ENCODE measurements around the gene SCN9A.
"Not testable (repeated sequence)": the region's sequence is repeated elsewhere in the genome, so short reads cannot be mapped to it uniquely, and the experiment has no call there.

SCN9A gene

DNA sequence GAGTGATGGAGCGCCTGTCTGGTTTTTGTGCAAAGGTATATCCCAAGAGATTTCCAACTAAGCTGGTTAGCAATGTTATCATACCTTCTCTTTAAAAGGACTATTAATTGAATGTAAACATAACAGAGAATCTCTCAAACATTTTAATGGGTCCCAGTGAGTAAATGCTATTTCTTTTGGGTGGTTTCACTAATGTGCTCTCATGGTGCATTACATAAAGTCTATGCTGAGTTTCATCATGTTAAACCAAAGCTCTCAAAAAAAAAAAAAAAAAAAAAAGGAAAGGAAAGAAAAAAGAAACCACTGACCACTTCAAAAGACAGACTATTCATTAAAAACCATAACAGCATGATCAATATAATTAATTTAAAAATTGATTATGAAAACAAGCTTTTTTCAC is 128.8 kb downstream of the SCN9A start:
- DNase-seq (ENCODE audit: low read depth, low spot score): no peak

- DNase-seq (ENCODE audit: low read depth, low spot score): no peak
Observed at GRCh38 chr2:166242309-166242708, 133.4 kb downstream of the SCN9A start.

DNA sequence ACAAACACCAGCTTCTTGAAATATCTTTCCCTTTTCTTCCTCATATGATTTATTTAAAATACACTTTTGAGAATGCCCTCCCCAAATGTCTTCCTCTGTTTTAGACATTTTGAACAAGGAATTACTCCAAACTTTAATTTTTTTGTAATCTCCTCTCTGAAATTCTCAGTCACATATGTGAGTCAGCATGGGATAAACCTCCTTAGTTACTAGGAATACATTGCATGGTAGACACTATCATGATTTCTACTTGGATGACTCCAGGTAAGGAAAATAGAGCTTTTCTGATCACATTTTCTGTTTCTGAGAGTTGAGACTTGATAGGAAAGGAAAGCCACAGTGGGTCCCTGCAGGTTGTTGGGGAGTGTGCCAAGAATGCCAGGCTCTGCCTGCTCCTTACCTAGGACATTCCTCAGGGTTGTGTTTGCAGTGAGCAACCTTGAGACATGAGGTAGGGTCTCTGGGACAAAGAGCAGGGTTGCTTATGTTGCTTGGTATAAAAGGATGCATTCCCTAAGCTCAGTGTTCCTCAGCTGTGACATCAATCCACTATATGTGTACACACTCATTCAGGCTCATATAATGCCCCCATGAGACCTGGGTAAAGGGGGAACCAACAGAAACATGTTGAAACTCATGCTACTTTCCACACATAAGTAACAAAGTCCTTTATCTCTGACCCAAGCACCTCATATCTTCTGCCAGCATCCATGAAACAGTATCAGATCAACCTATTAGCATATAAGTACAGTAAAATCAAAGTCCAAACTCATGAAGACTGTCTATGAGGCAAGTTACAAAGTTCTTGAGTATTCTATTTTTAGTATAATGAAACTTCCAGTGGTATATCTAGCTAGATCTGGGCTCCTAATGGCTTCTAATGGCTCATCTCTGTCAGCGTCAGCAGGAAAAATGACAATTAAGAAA is 135.1 kb downstream of the SCN9A start:
- DNase-seq (ENCODE audit: low read depth, low spot score): no peak

- peak; percentile 43 for DNase-seq (ENCODE audit: low read depth, low spot score)
Observed at GRCh38 chr2:166239548-166239947, 136.2 kb downstream of the SCN9A start.

DNA sequence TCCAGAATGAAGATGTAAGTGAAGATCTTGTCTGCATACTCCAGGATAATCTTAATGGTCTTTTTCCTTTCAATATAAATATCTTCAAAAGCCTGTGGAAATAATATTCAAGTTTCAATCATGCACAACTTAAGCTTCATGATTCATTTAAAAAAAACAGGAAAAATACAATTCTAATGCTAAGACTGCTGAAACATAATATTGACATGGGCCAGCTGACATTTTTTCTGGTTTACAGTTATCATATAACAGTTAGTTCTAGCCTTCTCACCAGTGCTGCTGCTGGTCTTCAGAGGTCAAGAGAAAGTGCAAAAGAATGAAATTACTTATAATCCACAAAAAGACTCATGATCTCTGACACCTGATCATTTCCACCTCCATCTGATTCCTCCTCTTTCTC is 137.6 kb downstream of the SCN9A start:
- DNase-seq (ENCODE audit: low read depth, low spot score): peak; percentile 41

- no peak for DNase-seq (ENCODE audit: low read depth, low spot score)
Observed at GRCh38 chr2:166234112-166234846, 141.5 kb downstream of the SCN9A start.

- DNase-seq (ENCODE audit: low read depth, low spot score): no peak
Observed at GRCh38 chr2:166233244-166233643, 142.5 kb downstream of the SCN9A start.

GRCh38 chr2:166230724-166231070 is 145.0 kb downstream of the SCN9A start:
- no peak for DNase-seq (ENCODE audit: low read depth, low spot score)

- DNase-seq (ENCODE audit: low read depth, low spot score): peak; percentile 41
Observed at GRCh38 chr2:166230024-166230723, 145.6 kb downstream of the SCN9A start.

GRCh38 chr2:166229678-166230023 is 146.1 kb downstream of the SCN9A start:
- no peak for DNase-seq (ENCODE audit: low read depth, low spot score)

DNA sequence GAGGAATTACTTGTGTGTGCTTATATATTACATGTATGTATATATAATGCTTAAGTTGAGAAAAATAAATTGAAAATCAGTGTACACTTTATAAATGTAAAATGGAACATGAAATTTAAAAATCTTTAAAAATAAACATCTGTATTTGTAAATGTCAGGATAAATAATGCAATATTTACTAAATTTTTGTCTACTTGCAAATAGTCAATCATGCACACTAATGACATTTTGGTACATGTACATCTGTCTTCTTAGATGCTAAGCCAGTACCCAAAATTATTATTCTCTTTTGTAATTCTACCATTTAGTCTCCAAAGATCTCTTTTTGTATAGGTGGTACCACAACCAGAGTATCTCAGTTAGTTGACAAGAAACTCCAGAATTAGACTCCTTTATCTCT is 151.5 kb downstream of the SCN9A start:
- no peak for DNase-seq (ENCODE audit: low read depth, low spot score)

DNA sequence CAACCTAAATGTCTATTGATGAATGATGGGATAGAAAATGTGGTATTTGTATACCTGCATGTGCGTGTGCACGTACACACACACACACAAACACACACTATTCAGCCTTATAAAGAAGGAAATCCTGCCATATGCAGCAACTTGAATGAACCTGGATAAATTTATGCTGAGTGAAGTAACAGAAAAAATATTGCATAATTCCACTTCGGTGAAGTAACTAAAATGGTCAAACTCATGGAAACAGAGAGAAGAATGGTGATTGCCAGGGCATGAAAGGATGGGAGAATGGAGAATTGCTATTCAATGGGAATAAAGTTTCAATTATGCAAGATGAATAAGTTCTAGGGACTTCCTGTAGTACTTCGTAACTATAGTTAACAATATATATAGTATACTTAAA is 152.4 kb downstream of the SCN9A start:
- no peak for DNase-seq (ENCODE audit: low read depth, low spot score)

- no peak for DNase-seq (ENCODE audit: low read depth, low spot score)
Observed at GRCh38 chr2:166211079-166211478, 164.7 kb downstream of the SCN9A start.

DNA sequence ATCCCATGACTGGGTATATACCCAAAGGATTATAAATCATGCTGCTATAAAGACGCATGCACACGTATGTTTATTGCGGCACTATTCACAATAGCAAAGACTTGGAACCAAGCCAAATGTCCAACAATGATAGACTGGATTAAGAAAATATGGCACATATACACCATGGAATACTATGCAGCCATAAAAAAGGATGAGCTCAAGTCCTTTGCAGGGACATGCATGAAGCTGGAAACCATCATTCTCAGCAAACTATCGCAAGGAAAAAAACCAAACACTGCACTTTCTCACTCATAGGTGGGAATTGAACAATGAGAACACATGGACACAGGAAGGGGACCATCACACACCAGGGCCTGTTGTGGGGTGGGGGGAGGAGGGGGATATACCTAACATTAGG is 165.8 kb downstream of the SCN9A start:
- DNase-seq (ENCODE audit: low read depth, low spot score): not testable (repeated sequence)

- not testable (repeated sequence) for DNase-seq (ENCODE audit: low read depth, low spot score)
Observed at GRCh38 chr2:166209367-166209766, 166.4 kb downstream of the SCN9A start.

DNA sequence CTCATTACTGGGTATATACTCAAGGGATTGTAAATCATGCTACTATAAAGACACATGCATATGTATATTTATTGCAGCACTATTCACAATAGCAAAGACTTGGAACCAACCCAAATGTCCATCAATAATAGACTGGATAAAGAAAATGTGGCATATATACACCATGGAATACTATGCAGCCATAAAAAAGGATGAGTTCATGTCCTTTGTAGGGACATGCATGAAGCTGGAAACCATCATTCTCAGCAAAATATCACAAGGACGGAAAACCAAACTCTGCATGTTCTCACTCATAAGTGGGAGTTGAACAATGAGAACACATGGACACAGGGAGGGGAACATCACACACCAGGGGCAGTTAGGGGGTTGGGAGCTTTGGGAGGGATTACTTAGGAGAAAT is 169.6 kb downstream of the SCN9A start:
- not testable (repeated sequence) for DNase-seq (ENCODE audit: low read depth, low spot score)

DNA sequence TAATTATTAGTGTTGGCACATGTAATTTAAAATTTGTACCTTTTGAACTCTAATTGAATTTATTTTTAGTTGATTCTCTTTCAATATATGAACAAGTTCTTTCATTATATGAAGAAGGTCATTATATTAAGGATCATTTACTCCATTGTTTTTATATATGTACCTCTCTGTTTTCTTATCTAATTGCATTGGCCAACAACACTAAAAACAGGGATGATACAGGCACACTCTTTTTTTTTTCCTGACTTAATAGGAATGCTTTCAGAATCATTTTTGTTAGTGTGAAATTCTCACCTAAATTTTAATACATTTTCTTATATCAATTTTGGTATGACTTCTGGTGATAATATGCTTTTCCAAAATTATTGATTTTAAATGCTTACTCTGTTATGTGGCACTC is 173.0 kb downstream of the SCN9A start:
- DNase-seq (ENCODE audit: low read depth, low spot score): no peak

DNA sequence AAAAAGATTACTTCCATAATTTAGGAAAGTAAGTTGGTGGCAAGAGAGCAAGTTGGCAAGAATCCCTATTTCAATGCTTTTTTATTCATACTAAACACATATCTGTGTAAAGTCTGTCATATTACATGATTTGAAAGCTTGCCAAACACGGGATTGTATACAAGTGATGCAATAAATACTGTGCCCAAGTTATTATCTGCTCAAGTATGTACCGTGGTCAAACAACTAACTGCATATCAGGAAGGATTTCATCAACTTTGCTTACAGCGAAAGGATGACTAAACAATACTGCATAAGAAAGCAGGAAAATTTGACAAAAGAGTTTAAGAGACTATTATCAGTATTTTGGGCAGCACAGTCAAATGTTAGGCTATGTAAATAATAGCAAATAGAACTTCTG is 178.3 kb downstream of the SCN9A start:
- DNase-seq (ENCODE audit: low read depth, low spot score): no peak

GRCh38 chr2:166193407-166193806 is 182.3 kb downstream of the SCN9A start:
- DNase-seq (ENCODE audit: low read depth, low spot score): no peak

DNA sequence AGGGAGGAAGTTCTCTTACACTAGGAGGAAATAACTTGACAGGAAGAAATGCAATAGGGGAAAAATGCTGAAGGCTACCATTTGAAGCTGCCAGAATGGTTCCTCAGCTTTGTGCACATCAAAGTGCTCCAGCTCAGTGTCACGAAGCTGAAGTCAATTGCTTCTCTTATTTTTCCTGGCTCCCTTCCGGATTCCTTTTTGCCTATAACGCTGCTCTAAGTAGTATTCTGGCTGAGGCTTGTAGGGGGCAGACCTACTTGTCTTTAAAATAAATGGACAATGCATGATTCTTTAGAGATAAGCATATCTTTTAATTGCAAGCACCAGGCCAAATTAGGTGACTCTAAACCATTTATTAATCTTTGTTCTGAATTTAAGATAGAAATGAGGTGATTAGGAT is 187.7 kb downstream of the SCN9A start:
- DNase-seq (ENCODE audit: low read depth, low spot score): no peak

- DNase-seq (ENCODE audit: low read depth, low spot score): no peak
Observed at GRCh38 chr2:166184789-166185188, 191.0 kb downstream of the SCN9A start.

DNA sequence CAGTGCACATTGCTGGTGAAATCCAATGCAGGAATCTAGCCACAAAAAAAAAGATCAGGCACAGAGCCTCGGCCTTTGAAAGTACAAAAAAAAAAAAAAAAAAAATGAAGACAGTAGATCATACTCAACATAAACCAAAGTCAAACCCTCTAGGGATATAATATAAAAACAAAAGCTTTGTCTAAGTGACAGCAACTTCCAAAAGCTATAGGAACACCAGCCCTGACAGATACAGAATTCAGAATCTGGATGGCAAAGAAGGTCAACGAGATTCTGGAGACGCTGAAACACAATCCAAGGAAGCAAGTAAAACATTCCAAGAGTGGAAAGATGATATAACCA is 194.0 kb downstream of the SCN9A start:
- no peak for DNase-seq (ENCODE audit: low read depth, low spot score)
